Suprapubic skin (tissue), 2 donors: ENCODE data around the gene FRK.

ENCODE experiments used
- EP300 ChIP-seq: sonication (generic); formaldehyde crosslinking; IDR thresholded peaks from one replicate; pipeline ENCODE4 v1.6.1; 2017; ENCODE audit warnings: antibody characterized with exemption
- POLR2A ChIP-seq, 2 donors: fragments of 450-650 bp; IDR thresholded peaks; one replicate each; pipeline ENCODE4 v1.6.1; 2017; ENCODE audit warnings: antibody characterized with exemption in 2 of 2, mild to moderate bottlenecking in 2 of 2, moderate library complexity in 2 of 2

- TF ChIP-seq EP300 (no peak), POLR2A (IDR thresholded peaks at IDR 0.05) (no peak)
These were observed 57.0 kb downstream of the FRK start for GRCh38 chr6:116003668-116004067.
